Stimulated activated CD8-positive, alpha-beta memory T cell treated with anti-CD3 and anti-CD28 coated beads, Interleukin-7, amount 100 ng/mL, for 48 hours (primary cell): ENCODE results near the gene APCDD1L.

Experiments
- DNase-seq, 2 donors: peaks; one replicate each; pipeline ENCODE4 v3.0.0-alpha.2; 2020; ENCODE audit warnings: low read depth in 1 of 2; ENCODE audit errors: extremely low read depth in 1 of 2

The APCDD1L gene

DNA sequence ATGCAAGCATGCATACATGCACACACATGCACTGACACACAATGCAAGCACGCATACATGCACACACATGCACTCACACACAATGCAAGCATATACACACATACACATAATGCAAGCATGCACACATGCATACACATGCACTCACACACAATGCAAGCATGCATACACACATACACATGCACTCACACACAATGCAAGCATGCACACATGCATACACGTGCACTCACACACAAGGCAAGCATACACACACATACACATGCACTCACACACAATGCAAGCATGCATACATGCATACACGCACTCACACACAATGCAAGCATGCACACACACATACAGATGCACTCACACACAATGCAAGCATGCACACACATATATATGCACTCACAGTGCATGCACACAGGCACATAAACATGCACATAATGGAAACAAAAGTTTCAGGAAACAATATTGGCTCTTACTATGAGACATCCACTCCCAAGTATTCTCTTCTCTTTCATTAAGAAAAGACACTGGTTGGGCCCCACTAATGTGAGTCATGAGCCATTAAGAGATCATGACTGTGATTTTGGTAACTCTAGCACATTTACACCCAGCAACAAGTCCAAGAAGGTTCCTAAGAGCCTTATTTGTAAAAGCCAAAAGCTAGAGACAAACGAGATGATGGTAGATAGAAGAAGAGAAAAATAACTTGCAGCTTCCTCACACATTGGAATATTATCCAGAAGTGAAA is 22.2 kb downstream of the APCDD1L start:
- DNase-seq, result no peak

GRCh38 chr20:58492074-58492718 is 23.0 kb downstream of the APCDD1L start:
- no peak for DNase-seq

DNA sequence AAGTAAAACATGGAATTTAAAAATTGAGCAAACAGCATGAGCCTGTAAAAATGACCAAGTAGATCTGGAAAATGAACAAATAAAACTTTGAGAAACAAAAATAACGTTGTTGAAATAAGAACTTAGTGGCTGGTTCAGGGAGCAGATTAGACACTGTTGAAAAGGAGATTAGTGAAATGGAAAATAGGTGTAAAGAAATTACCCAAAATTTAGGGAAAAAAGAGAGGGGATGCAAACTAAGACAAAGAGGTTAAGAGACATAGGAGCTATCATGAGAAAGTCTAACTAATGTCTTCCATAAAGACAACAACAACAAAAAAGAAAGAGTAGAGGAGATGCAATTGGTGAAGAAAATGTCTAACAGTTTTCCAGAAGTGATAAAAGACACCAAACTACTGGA is 29.0 kb downstream of the APCDD1L start:
- DNase-seq, result no peak

- no peak for DNase-seq
Observed at GRCh38 chr20:58485393-58485792, 29.8 kb downstream of the APCDD1L start.

- DNase-seq, result no peak
Observed at GRCh38 chr20:58483470-58483869, 31.7 kb downstream of the APCDD1L start.

DNA sequence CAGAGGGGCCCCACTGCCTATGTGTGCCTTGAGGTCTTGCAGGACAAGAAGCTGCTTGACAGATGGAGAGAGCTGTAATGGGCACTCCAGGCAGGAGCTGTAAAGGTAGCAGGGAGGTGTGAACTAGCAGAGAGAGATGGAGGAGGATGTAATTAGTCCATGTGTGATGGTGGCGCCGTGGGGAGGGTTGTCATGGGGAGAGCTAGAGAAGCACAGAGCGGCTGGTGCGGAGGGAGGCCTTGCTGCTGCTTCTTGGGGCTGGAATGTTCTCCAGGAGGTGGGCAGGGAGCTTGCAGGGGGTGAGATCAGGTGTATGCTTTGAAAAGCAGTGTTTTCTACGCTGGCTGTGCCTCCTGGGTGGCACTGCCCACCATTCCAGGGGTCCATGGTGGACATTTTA is 32.1 kb downstream of the APCDD1L start:
- DNase-seq, result no peak

DNA sequence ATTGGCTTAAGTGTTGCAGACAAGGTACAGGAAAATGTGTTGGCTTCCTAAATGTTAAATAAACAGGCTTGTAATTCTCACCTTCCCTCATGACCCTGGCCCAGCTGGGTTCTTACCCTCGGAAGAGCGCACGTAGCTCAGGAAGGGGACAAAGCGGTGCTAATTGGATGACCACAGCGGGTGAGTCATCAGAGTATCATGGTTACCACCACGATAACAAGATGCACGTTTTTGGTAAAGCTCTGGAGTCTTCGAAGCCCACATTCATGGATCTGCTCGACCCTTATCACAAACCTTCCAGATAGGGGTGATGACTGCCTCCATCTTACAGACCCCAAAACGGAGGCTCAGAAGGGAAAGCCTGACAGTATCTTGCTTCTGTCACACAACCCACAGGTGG is 32.8 kb downstream of the APCDD1L start:
- DNase-seq, result no peak

DNA sequence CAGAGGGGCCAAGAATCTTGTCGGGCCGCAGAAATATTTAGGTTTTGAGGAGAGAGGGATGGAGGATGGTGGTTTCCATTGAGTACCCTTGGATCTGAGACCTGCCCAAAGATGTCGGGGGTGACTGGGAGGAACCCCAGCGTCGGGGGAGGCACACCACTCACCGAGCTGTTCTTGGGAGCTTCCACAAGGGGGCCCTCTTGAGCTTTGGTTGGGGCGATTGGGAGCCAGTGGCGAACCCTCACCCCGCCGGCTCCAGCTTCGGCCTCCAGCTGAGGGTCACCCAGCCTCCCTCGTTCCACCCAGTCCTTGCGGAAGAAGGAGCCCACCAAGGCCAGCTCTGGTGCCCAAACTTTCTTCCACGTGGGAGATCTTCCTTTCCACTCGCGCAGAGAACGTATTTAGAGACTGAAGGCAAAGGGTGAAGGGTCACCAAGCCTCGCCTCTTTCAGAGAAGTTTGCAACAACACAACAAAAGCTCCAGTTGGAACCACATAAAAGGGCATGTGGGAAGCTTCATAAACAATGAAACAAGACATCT is 33.6 kb downstream of the APCDD1L start:
- peak; percentile 14 to 42 for DNase-seq

- no peak for DNase-seq
Observed at GRCh38 chr20:58480551-58481336, 34.5 kb downstream of the APCDD1L start.

GRCh38 chr20:58479726-58480440 is 35.3 kb downstream of the APCDD1L start:
- DNase-seq, result no peak

GRCh38 chr20:58478141-58478805 is 36.9 kb downstream of the APCDD1L start:
- DNase-seq, result no peak

DNA sequence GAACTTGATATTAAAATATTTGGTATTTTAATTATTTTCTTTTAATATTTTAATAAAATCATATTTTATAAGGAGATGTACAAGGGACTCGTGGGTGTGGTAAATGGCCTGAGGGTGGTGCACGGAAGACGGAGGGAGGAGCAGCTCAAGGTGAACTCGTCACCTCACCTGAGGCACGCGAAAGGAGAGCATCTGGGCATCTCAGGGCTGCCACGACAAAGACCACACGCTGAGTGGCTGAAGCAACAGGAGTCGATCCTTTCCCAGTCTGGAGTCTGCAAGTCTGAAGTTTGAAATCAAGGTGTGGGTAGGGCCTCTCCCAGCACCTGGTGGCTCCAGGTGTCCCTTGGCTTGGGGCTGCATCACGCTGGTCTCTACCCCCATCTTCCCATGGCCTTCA is 39.7 kb downstream of the APCDD1L start:
- no peak for DNase-seq

DNA sequence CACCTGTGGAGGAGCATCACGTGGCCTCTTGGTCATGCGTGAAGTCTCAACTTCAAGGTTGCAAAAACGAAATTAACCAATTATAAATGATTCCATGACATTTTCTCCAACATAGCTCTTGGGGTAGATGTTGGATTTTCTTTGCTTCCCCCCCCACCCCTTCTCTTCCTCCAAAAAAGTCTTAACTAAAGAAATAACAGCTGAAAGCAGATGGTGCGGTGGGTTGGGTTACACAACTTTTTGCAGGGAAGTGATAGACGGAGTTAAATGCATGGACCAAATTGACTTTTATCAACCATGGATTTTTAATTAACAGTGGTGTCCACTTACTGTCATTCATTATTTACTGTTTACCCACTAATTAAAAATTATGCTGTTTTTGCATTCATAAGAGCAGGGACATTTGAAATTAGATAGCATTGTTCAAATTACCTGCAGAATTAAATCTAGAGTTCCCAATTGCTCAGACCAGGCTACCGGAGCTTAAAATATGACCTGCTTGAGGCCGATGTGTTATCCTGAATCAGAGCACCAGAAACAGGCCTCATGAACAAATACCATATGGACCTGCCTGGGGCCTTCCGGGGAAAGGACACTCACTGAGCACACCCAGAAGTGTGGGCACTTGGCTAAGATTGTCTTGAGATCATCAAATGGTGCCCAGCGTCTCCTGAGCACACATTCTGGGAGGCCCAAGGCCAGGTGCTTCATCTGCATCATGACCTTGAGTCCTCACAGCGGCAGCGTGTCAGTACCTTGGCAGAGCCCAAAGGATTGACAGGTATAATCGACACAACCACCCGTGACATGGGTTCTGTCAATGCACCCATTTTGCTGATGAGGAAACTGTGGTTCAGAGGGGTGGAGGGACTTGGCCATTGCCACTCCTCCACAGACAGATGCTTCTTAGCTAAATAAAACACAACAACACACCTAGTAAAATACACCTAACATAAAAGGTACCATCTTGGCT is 41.5 kb downstream of the APCDD1L start:
- no peak for DNase-seq

DNA sequence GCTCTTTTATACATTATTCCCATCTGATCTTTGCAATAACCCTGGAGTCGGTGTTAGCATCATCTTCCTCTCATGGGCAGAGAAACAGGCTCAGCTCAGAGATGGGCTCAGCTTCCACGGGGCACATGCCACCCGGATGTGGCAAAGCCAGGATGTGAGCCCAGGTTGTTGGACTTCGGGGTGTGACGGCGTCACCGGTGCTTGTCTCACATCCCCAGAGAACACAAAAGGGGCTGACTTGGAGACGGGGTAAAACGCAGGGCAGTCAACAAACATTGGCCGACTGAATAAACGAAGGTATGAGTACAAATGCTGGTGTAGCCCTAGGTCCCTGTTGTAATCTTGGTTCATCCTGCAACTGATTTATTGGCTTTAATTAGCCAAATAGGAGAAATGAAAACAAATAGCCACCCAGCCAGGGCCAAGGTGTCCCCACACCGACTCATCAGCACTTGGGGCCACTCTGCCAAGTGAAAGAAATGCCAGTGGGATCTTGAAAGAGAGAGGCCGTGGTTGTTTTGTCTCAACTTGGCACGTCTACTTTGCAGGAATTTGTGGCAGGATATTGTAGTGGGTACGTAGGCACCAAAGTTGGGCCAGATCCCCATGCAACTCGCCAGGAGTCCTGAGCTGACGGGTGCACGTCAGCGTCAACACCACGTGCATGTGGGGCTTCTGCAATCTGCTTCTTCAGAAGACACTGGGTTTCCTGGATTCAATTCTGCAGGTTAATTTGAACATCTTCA is 42.8 kb downstream of the APCDD1L start:
- DNase-seq, result no peak

GRCh38 chr20:58471193-58472164 is 43.7 kb downstream of the APCDD1L start:
- no peak for DNase-seq

- no peak for DNase-seq
Observed at GRCh38 chr20:58470336-58471192, 44.6 kb downstream of the APCDD1L start.
